ENCODE measurements around the gene BARX1.
"Not testable (repeated sequence)": the region's sequence is repeated elsewhere in the genome, so short reads cannot be mapped to it uniquely, and the experiment has no call there.

Gene BARX1

DNA sequence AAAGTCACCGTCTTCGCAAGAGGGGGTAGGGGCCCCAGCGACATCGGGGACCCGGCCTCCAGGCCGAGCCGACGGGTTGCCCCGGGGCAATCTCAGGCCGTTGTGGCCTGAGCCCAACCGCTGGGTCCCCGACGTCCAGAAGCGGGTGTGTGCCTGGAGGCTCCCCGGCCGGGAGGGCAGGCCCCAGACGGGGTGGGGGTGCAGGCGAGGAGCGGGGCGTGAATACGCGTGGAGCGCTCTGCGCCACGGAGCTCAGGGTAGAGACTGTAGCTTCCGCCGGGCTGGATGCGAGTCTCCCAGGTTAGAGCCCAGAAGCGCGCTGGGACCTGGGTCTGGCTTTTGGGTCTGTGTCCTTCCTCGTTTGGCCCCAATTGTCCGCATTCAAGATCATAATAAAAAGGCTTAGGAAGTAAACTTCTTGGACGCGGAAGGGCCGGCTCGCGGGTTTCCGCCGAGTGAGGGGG is 3.5 kb downstream of the BARX1 start:
- DNase-seq (ENCODE audit: low spot score) = no peak

DNA sequence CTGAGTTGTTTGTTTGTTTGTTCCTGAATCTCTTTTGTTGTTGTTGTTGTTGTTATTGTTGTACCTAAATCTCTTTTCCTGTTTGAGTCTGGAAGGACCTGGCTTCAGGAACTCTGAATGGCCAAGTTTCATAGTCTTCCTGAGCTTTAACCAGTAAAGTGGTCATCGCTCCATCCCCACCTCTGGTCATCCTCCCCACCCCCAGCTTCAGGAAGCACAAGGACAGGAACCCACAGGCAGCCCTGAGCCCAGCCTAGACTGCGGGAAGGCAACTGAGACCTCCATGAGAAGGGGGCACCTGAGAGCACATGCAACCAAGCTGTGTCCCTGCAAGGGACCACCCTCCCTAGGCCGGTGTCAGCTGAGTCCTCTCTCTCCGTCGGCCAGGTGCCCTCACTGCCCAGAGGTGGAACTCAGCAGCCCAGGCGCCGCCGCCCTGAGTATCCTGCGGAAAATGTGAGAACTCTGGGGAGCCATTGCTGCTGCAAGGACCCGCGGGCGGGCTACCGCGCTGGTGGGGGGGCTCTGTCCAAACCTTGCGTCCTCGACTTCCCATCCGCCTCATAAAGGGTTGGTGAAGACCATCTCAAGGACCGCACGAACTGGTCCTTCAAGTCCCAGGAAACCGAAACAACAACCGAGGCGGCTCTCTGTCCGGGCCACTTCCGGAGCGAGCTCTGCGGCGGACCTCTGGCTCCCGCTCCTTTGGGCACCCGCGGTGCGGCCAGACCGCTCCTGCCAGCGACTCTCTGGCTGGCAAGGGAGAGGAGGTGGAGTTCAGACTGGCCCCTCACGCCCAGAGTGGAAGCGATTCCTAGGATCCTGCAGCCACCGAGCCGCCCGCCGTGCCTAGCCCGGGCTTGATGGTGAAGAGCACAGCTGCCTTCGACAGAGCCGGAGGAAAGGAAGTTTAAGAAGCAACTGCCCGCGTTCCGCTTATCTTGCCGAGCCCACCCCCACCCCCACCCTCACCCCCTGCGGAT is 4.2 kb downstream of the BARX1 start:
- no peak for DNase-seq (ENCODE audit: low spot score)

DNA sequence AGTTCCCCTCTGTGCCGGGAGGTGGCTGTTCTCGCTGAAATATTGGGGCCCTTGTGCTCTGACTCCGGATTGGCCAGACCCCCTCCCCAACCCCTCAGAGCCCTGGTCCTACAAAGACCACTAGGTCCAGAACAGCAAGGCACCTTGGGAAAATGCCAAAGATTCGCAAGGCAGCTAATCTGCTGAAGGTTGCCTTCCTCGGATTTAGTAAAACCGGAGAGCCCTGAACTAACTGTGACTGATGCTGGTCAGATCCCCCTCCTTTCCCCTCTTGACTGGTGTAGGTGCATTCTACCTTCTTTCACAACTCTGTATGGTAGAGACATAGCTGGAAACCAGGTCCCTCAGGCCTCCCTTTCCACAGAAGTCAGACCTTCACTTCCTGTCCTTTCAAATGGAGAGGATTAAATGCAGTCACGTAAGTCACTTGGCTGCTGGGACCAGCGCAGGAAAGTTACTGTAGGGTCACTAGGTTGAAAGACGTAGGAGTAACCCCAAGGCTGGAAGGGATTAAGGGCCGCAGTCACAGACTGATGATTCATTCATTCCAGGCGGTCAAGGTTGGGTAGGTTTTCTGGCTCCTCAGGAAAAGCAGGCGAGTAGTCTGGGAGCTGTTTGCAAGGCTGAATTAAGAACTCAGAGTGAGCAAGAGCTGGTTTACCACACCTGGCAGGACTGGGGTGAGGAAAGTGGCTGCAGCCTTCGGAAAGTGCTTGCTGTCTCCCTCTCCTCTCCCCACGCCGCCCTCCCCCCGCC is 5.3 kb downstream of the BARX1 start:
- no peak for DNase-seq (ENCODE audit: low spot score)

DNA sequence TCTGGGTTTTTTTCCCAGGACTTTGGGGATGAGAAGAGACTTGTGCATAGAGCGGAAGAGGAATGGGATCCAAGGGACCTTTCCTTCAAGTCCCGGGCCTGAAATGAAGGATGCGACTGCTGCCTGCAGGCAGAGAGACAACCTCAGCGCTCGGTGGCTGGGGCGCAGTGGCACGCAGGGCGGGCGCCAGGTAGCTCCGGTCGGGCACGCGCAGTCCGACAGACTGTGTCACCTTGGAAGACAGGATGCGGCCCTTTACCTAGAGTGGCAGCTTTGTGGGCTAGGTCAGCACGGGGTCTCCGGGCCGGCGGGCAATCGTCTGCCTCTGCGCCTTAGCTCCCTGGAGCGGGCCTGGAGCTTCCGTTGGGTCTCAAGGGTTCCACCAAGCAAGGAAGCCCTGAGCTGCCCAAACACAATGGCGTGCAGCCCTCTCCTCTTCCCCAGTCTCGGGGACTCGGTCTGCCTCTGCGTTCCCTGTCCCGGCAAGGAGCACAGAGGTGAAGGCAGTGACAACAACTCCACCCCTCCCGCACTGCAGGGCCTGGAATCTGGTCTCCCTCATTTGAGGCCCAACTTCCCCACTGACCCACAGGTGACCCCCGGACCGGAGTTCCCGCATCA is 6.0 kb downstream of the BARX1 start:
- no peak for DNase-seq (ENCODE audit: low spot score)

DNA sequence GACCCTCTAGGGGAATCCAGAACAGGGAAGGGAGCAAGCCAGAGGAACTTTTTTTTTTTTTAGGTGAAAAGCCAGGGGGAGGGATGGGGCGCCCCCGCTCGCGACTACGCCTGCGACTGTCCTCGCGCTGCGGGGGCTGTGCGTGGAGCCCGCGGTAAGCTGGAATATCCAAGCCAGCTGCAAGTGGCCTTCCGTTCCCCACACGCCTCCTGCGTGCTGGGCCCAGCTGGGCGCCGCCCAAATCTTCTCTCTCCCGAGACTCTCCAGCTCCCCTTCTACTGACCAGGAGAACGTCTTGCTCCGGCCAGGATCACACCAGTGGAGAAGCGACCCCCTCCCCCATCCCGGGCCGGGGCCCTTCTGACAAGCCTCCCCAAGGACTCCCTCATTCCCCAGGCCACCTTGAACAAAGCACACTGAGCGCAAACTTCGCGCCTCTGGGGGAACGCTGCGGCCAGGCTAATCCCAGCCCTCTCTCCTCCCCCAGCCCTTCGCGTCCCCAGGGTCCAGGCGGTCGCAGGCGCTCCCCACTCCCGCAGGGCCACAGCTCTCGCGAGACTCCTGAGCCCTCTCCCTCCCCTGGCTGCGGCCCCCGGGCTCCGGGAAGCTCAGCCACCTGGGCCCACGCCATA is 6.6 kb downstream of the BARX1 start:
- no peak for DNase-seq (ENCODE audit: low spot score)

DNA sequence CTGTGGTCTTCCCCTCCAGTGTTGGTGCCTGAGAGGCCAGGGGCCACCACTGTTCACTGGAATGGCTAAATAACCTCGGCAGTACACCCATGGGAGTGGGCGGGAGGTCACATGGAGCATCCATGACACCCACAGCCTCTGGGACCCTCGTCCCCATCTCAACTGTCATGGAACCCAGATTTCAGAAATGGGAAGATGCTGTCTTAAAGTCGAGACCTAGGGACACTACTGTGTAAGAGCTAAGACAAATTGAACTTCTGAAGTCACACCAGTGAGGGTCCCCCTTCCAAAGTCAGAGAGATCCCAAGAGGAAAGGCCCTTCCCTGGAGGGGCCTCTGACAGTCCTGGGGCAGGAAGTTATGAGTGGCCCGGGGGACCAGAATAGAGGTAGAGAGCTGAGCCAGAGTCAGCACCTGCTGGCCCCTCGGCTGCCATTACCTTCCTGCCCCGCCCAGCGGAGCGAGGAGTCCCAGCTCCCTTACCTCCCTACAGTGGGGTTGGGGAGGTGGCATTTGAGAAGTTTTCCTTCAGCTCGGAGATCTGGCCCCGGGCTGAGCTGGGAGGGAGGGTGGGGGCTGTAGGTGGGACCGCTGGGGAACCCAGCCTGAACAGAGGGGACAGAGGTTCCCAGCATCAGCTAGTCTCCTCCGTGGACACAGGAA is 7.6 kb downstream of the BARX1 start:
- no peak for DNase-seq (ENCODE audit: low spot score)

DNA sequence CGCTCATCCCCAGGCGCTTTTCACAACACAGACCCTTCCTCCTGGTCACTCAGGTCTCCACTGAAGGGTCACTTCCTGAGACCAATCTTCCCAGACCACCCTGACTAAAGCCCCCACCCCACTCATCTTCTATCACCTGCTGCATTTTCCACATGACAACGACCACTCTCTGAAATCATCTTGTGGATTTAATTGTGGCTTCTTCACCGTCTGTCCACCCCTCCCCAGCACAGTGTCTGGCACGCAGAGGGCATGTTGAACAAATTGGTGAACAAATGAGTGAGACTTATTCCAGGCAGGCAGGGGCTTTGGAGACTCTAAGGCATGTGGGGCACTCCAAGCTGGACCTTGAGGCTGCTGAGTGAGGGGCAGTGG is 8.8 kb downstream of the BARX1 start:
- DNase-seq (ENCODE audit: low spot score) = no peak

DNA sequence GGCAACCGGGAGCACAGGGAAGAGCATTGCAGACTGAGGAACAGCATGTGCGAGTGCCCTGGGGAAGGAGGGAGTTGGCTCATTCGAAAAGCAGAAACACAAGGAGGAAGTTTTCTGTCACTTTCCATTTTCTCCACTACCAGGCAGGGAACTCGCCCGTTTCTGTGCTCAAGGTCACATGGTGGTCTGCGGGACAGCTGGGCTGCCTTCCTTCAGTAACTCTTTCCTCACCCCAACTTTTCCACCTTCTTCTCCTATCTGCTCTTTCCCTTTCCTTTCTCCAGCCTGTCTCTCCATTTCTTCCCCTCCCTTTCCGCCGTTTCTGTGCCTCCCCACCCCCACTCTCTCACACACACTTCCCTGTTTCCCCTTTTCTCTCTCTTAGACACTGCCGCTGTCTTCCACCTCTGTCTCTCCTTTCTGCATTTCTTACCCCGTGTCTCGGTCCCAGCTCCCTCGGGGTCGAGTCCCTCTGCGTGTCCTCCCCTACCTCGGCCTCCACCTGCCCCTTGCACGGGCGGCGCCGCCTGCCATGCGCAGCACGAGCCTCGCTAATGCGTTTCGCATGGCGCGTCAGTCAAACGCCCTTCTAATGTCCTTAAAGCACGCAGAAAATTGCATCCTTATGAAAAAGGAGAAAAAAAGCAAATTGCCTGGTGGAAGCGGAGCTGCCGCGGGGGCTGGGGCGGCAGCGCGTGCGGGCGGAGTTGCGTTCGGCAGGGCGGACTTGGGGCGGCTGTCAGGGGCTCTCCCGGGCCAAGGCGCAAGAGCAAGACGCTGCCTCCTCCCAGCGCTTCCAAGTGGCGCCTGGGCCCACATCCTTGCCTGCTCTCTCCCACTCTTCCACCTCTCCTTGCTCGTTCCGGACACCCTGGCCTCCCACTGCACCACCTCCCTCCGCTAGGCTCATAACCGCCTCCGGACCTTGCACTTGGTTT is 9.5 kb downstream of the BARX1 start:
- no peak for DNase-seq (ENCODE audit: low spot score)

DNA sequence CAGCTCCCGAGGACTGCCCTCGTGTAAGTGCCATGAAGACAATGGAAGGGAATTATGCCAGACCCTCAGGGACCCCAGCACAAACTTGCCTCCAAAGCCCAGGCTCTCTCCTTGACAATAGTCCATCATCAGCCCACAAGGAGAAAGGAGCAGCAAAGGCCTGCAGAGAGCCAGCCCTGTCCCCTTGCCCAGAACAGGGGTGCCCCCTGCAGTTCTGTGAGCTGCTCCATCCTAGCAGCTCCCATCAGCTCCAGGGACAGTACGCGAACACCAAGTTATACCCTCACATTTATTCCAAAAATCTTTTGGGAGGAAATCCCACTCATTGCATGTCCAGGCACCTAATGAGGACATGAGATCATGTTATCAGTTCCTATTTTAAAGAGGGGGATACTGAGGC is 11.1 kb downstream of the BARX1 start:
- no peak for DNase-seq (ENCODE audit: low spot score)

DNA sequence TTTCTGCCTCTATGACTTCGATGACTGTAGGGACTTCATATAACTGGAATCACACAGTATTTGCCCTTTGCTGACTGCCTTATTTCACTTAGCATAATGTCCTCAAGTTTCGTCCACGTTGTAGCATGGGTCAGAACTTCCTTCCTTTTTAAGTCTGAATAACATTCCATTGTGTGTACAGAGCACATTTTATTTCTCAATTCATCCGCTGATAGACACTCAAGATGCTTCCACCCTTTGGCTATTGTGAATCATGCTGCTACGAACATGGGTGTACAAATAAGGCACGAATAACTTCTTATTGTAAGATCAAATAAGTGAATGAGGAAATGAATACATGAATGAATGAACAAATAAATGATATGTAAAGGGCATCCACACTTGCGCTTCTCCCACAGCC is 13.0 kb downstream of the BARX1 start:
- DNase-seq (ENCODE audit: low spot score) = no peak

DNA sequence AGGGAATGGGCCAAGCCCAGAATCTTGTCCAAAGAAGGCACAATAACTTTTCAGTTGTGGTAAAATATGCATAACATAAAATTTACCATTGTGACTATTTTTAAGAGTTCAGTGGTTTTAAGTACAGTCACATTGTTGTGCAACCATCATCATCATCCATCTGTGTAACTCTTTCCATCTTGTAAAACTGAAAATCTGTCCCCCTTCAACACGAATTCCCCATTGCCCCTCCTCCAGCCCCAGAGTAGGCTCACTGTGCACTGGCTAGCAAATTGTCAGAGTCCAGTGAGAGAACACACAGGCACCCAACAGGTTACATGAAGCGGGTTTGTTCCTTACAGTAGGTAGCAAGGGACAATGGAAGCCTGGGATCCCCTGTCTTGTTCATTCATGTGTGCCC is 13.7 kb downstream of the BARX1 start:
- no peak for DNase-seq (ENCODE audit: low spot score)

DNA sequence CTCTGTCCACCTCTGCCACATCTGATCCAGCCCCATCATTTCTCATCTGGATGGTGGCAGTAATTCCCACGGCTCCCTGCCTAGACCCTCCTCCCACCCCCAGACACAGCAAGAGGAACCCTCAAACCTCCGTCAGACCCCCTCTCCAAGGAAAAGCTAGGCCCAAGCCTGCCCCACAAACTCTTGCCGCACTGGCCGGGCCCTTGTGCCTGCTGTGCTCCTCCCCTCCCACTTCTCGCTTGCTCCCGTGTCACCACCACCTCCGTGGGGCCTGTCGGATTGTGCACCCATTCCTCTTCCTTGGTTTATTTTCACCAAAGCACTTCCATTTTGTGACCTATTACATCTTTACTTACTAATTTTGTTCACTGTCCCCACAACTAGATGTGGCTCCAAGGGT is 14.2 kb downstream of the BARX1 start:
- DNase-seq (ENCODE audit: low spot score) = no peak

DNA sequence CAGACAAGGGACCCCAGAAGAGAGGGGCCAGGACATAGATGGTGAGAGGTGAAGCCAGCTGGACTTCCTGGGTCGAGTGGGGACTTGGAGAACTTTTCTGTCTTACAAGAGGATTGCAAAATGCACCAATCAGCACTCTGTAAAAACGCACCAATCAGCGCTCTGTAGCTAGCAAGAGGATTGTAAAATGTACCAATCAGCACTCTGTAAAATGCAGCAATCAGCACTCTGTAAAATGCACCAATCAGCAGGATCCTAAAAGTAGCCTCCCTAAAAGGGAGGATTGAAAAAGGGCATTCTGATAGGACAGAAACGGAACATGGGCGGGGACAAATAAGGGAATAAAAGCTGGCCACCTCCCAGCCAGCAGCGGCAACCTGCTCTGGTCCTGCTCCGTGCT is 15.6 kb downstream of the BARX1 start:
- not testable (repeated sequence) for DNase-seq (ENCODE audit: low spot score)

DNA sequence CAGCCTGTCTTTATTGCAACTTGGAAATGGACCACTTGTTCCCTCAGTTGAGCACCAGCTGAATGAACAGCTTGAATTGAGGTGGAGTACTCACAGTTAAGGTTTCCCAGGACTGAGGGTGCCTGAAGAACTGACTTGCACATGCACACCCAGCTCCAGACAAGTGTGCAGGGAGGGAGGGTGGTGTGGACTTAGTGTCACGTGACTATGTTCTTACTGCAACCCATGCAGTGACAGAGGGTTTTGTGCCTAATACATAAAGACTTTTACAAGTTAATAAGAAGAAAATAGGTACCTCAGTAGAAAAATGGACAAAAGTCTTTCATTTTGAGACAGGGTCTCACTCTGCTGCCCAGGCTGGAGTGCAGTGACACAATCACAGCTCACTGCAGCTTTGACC is 18.0 kb downstream of the BARX1 start:
- DNase-seq (ENCODE audit: low spot score) = no peak

DNA sequence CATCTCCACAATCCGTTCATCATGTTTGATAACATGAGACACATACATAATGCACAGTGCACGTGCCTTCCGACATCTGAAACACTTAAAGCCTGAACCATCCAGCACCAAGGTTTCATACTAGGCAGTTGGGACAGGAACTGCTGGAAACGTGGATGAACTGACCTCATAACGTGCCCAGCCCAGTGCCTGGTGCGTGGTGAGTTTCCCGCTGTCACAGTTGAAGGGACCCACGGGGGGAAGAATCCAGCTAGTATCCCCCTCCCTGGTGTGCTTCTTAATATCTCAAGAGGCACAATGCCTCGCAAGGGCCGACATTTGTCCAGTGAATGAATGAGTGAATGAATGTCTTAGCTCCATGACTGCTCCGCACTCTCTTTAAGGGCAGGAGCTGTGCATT is 23.2 kb downstream of the BARX1 start:
- no peak for DNase-seq (ENCODE audit: low spot score)

DNA sequence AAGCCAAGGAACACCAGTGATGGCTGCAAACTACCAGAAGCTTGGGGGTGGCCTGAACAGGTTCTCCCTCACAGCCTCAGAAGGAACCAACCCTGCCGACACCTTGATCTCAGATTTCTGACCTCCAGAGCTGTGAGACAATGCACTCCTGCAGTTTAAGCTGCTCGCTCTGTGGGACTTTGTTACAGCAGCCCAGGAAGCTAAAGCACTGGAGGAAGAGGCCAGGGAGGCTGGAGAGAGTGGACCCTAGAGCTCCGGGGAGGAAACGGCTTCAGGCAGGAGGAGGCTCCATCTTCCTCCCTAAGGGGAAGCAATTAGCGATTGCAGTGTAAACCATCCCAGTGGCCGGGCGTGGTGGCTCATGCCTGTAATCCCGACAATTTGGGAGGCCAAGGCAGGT is 25.1 kb downstream of the BARX1 start:
- no peak for DNase-seq (ENCODE audit: low spot score)

DNA sequence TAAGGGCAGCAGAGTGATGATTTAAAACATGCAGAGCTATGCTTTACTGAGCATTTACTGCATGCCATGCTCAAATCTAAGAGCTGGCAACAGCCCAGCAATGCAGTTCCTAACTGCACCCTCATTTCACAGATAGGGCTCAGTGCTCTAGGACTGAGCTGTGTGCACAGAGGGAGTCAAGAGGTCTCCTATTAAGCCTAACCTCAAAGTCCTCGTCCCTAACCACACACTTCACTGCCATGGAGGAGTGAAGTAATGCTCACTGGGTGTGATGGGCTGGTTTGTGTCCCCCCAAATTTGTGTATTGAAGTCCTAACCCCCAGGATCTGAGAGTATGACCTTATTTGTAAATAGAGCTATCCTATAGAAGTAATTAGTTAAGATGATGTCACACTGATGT is 25.9 kb downstream of the BARX1 start:
- DNase-seq (ENCODE audit: low spot score) = no peak

DNA sequence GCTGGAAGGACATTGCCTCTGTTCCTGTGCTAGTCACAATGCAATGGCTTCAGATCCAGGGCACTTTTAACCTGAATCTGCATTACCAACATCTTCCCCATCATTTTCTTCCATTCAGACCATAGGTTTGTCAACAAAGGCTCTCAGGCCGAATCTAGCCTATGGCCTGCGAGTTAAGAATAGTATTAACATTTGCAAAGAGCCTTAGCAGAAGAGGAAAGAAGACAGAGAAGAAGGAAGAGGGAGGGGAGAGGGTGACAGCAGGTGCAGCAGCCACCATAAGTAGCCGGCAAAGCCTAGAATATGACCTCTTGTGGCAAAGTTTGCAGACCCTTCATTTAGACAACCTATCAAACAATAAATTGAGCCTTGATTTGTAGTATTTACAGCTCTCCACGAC is 32.6 kb downstream of the BARX1 start:
- DNase-seq (ENCODE audit: low spot score) = no peak

DNA sequence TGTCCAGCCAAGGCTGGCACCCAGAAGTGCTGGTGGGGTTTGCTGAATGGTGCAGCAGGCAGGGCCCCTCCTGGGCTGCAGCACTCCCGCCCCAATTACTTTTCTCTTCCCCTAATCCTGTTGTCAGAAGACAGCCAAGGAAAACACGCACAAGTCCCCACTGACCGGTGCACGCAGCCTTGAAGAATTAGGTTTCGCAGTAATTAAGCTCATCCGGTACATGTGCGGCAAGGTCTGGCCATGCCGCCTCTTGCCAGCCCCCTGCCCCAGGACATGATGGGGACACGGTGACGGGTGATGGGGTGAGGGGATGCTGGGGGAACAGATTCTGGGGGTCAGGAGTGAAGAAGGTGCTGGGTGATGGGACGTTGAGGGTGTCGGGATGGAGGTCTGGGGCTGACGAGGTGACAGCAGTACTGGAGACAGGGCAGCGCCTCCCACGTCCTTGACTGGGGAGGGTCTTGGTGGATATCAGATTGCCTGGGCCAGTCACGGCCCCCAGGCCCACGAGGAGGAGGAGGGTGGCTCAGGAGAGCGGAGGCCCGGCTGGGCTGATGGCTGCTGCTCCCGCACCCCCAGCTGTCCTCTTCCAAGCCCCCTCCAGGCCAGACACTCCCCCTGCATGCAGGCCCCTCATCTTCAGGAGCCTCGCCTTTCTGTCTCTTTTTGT is 34.9 kb downstream of the BARX1 start:
- DNase-seq (ENCODE audit: low spot score) = no peak

DNA sequence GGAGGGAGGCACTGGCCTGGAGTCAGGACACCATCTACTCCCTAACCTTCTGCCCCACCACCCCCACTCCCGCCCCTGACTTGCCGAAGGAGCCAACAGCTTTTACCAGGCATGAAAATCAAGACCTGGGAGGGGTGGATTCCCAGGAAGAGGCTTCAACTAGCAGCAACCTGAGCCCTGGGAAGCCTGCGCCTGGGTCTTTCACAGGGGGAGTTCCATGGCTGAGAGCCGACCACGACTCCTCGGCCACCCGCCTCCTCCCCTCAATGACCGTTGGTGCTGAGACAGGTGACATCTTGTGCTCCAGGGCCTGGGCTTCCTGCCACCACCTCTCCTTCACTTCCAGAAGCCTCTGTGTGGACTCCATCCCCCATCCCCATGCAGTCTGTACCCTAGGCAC is 37.1 kb downstream of the BARX1 start:
- DNase-seq (ENCODE audit: low spot score) = no peak
